ENCODE results near the gene ANAPC5.

The ANAPC5 gene

DNA sequence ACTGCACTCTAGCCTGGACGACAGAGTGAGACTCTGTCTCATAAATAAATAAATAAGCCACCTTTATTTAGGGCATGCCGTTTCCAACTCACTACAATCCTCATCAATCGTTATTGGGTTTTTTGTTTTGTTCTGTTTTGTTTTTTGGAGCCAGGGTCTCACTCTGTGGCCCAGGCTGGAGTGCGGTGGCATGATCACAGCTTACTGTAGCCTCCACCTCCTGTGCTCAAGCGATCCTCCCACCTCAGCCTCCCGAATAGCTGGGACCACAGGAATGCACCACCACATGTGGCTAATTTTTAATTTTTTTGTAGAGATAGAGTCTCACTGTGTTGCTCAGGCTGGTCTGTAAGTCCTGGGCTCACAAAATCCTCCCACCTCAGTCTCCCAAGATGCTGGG, 3.6 kb upstream of the ANAPC5 start:
- TF ChIP-seq, protein P1, sequence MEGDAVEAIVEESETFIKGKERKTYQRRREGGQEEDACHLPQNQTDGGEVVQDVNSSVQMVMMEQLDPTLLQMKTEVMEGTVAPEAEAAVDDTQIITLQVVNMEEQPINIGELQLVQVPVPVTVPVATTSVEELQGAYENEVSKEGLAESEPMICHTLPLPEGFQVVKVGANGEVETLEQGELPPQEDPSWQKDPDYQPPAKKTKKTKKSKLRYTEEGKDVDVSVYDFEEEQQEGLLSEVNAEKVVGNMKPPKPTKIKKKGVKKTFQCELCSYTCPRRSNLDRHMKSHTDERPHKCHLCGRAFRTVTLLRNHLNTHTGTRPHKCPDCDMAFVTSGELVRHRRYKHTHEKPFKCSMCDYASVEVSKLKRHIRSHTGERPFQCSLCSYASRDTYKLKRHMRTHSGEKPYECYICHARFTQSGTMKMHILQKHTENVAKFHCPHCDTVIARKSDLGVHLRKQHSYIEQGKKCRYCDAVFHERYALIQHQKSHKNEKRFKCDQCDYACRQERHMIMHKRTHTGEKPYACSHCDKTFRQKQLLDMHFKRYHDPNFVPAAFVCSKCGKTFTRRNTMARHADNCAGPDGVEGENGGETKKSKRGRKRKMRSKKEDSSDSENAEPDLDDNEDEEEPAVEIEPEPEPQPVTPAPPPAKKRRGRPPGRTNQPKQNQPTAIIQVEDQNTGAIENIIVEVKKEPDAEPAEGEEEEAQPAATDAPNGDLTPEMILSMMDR (IDR thresholded peaks at IDR 0.05; ENCODE audit: insufficient read depth, low read length, missing control alignments), result no peak
- no peak for DNase-seq (ENCODE audit: low read depth, low spot score)
- H3K4me3 ChIP-seq (ENCODE audit: low read depth, low read length), result no peak overlapping the region
- ChIA-PET POLR2A (no interaction called here), CTCF (interaction anchor here (1.6 to 1.7 kb wide), 2 partner anchors 9 kb away, joined by 4 read pairs; no protein-coding TSS in a partner anchor)

DNA sequence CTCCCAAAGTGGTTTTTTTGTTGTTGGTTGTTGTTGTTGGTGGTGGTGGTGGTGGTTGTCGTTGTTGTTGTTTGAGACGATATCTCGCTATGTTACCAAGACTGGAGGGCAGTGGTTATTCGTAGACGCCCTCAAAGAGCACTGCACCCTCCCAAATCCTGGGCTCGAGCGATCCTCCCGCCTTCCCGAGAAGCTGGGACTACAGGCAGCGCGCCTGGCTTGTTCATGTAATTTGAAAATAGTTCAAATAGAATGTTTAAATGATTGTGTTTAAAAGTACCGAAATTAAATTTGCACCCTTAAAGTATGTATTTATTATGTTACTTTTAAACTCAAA, 439 bp upstream of the ANAPC5 start:
- ChIA-PET CTCF (interaction anchor here (1.0 to 7.9 kb wide), 4 partner anchors 18 to 93 kb away, joined by 3 to 117 read pairs (median 6); partner anchors contain the start of gene RNF34), POLR2A (interaction anchor here (0.8 to 2.6 kb wide), 7 partner anchors 12 to 50 kb away, joined by 3 to 36 read pairs (median 3); partner anchors contain the start of gene RNF34)
- TF ChIP-seq, protein P1 (IDR thresholded peaks at IDR 0.05; ENCODE audit: insufficient read depth, low read length, missing control alignments), result no peak
- peak overlapping the region; percentile 98 for H3K4me3 ChIP-seq (ENCODE audit: low read depth, low read length)
- DNase-seq (ENCODE audit: low read depth, low spot score), result no peak

DNA sequence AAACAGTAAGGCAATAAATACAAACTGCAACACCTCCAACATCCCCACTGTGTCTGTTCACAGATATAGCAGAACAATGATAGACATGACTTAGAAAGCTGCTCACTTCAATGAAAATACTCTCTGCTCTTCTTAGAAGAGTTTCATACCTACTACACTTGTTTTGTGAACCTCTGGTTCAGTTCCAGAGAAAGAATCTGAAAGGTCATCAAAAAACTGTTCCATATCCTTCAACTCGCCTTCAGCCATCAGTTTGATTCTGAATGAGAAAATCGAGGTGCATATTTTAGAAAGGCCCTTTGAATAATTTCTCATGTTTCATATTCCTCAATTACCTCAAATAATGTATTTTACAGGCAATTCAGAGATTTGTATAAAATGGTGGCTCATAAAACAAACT, 5.5 kb downstream of the ANAPC5 start:
- DNase-seq (ENCODE audit: low read depth, low spot score), result no peak
- ChIA-PET CTCF (interaction anchor here (1.2 to 7.9 kb wide), 3 partner anchors 8 to 96 kb away, joined by 4 to 117 read pairs (median 24); no protein-coding TSS in a partner anchor), POLR2A (interaction anchor here (1.5 kb wide), 1 partner anchor 53 kb away, joined by 3 read pairs; the partner anchor contains the start of gene RNF34)
- TF ChIP-seq, protein P1 (IDR thresholded peaks at IDR 0.05; ENCODE audit: insufficient read depth, low read length, missing control alignments), result no peak
- no peak overlapping the region for H3K4me3 ChIP-seq (ENCODE audit: low read depth, low read length)

DNA sequence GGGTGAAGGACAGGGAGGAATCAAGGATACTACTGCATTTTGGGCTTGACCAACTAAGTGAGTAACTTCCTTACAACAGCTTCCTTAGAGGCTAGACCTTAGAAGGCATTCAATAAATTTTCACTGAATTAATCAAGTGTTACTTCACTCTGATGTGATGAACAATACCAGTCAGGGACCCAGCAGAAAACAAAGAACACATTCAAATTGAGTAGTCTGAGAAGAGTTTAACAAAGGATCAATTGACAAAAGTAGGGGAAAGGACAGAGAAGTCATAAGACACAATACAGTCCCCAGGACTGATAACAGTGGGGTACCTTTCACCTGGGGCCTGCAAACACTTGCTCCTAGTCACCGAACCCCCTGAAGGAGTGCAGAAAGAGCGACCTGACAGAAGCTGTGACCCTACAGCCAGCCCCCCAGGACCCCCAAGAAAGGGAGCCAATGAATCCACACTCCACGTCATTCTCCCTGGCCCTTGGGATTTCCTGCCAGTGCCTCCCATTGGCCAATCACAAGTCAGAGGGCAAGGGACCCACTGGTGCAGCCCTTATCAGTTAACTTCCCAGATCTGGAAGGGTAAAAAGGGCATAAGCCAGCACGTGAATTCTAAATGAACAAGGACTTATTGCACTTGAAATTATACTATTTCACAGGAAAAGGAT, 6.9 kb downstream of the ANAPC5 start:
- no peak for DNase-seq (ENCODE audit: low read depth, low spot score)
- ChIA-PET CTCF (interaction anchor here (1.3 to 7.9 kb wide), 4 partner anchors 11 to 97 kb away, joined by 3 to 117 read pairs (median 30); no protein-coding TSS in a partner anchor), POLR2A (no interaction called here)
- H3K4me3 ChIP-seq (ENCODE audit: low read depth, low read length), result no peak overlapping the region
- TF ChIP-seq, protein P1 (IDR thresholded peaks at IDR 0.05; ENCODE audit: insufficient read depth, low read length, missing control alignments), result no peak

DNA sequence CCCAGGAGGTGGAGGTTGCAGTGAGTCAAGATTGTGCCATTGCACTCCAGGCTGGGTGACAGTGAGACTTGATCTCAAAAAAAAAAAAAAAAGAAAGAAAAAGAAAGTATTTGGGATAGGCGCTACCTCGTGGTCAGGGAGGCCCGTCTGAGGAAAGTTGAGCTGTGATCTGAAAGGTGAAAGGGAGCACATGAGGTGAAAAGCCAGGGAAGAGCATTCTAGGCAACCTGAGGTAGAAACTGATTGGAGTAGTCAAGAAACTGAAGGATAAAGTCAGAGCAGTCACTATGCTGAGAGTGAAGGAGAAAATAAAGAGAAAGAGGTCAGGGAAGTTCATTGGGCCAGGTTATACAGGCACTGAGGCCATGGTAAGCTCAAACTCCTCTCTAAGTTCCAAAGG, 7.7 kb downstream of the ANAPC5 start:
- ChIA-PET CTCF (interaction anchor here (1.3 to 4.3 kb wide), 3 partner anchors 10 to 98 kb away, joined by 3 to 35 read pairs (median 24); no protein-coding TSS in a partner anchor), POLR2A (no interaction called here)
- DNase-seq (ENCODE audit: low read depth, low spot score), result no peak
- TF ChIP-seq, protein P1 (IDR thresholded peaks at IDR 0.05; ENCODE audit: insufficient read depth, low read length, missing control alignments), result no peak
- no peak overlapping the region for H3K4me3 ChIP-seq (ENCODE audit: low read depth, low read length)

DNA sequence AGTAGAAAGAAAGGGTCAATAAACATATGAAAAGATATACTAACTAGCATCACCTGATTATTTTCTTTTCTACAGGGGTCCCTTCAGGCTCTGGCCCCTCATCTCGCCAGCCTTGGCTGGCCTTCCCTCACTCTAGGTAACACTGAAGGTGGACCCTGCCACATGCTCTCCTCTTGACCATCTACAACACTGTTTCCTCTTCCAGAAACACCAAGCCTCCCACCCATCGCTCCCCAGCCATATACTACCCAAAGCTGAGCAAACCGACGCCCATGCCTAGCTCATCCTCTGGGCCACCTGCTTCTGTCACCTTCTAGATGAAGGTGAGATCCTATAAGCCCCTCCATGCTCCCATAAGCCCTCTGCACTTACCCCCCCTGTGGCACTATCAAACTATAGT, 14.8 kb downstream of the ANAPC5 start:
- POLR2A ChIA-PET, result no interaction called here

More for the DNA sequence above, 14.8 kb downstream of the ANAPC5 start:
- DNase-seq (ENCODE audit: low read depth, low spot score), result no peak
- TF ChIP-seq, protein P1 (IDR thresholded peaks at IDR 0.05; ENCODE audit: insufficient read depth, low read length, missing control alignments), result no peak
- H3K4me3 ChIP-seq (ENCODE audit: low read depth, low read length), result no peak overlapping the region
- CTCF ChIA-PET, result interaction anchor here (0.8 to 16.4 kb wide), 8 partner anchors 9 to 106 kb away, joined by 3 to 371 read pairs (median 28); partner anchors contain the start of gene ANAPC5
